Brain microvascular endothelial cell (primary cell): Measurements from ENCODE around the gene KLRF1.

Experiments used
- DNase-seq: peaks from one replicate; pipeline ENCODE4 v3.0.0-alpha.2; 2020
- H3K27ac ChIP-seq: fragments of 250-450 bp; sonication (Bioruptor Pico); 2 replicates; pipeline ENCODE4 v1.5.1; 2020; ENCODE audit warnings: mild to moderate bottlenecking, moderate library complexity
- H3K27me3 ChIP-seq: fragments of 250-450 bp; sonication (Bioruptor Pico); replicated peaks from 2 replicates; pipeline ENCODE4 v1.5.1; 2020; ENCODE audit warnings: mild to moderate bottlenecking
- H3K36me3 ChIP-seq: fragments of 250-450 bp; sonication (Bioruptor Pico); replicated peaks from 2 replicates; pipeline ENCODE4 v1.5.1; 2020; ENCODE audit warnings: mild to moderate bottlenecking
- H3K4me3 ChIP-seq: 2 replicates; pipeline ENCODE4 v1.5.1; 2011; ENCODE audit warnings: low read depth, mild to moderate bottlenecking, control low read depth, low read length, moderate library complexity
- CTCF ChIP-seq: IDR thresholded peaks from 2 replicates; pipeline ENCODE4 v1.5.1; 2011; ENCODE audit warnings: low read depth, mild to moderate bottlenecking, moderate library complexity, low read length, control low read depth, inconsistent platforms; ENCODE audit errors: missing control alignments
- in situ Hi-C: cut with HindIII; loops from 2 replicates; pipeline ENCODE4 v1.10.0; 2017; ENCODE audit warnings: low sequenced_read_pairs, low pct_ligation_motif_present

Gene KLRF1

DNA sequence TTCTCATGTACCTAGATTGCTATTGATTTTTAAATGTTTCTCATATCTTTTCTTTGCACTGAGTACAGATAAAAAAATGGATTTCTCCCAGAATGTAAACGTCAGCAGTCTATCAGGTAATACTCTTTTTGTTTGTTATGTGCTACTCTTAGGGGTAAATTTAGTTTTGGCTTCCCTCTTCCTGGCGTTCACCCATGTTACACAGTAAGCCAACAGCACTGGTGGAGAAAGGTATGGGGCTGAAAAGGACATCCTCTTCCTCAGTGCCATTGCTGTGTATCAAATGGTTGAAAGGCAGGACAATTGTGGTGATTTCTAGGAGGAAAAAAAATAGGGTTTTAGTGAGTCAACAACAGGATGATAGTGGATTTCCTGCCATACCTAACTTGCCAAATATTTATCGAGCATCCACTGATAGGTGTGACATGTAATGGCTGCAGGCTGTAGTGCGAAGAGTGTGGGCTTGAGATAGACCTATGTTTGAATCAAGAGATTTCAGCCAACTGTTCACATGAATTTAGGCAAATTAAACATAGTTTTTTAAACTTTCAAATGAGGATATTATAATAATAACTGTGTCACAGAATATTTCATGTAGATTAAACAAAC is 61.5 kb downstream of the KLRF1 start:
- TF ChIP-seq CTCF, result no peak
- H3K27ac ChIP-seq, result no peak overlapping the region
- H3K4me3 ChIP-seq, result no peak overlapping the region
- in situ Hi-C loops, result no loop called here
- H3K27me3 ChIP-seq, result no peaks in the 10 kb centered on the region
- no peak for DNase-seq
- H3K36me3 ChIP-seq, result no peaks in the 10 kb centered on the region
